Smooth muscle cell (in vitro differentiated cells): ENCODE data around the gene ATG2A. TPM values are rescaled to one million over a fixed set of nuclear protein-coding genes. Genes with fewer than 3 reads are reported as not detected.
A peak's percentile ranks its signal among the peaks of the same experiment; 100 is the strongest.

Source experiments
- DNase-seq: peaks from one replicate; lab custom pipeline; 2025; ENCODE audit not compliant: unreplicated experiment; lab: John Stamatoyannopoulos, UW
- H2AFZ ChIP-seq: fragments of 200-600 bp; sonication (generic); 2 replicates; pipeline ENCODE4 v1.6.0; 2016; ENCODE audit warnings: antibody characterized with exemption, low read depth, mild to moderate bottlenecking
- H3F3A ChIP-seq: fragments of 200-600 bp; sonication (generic); 2 replicates; pipeline ENCODE4 v1.6.0; 2017; ENCODE audit warnings: antibody characterized with exemption, low read depth
- H3K27ac ChIP-seq: fragments of 200-600 bp; sonication (generic); 2 replicates; pipeline ENCODE4 v1.5.1; 2016; ENCODE audit warnings: low read depth, mild to moderate bottlenecking
- H3K27me3 ChIP-seq: fragments of 200-600 bp; sonication (generic); 2 replicates; pipeline ENCODE4 v1.6.1; 2016; ENCODE audit warnings: low read depth, mild to moderate bottlenecking
- H3K36me3 ChIP-seq: fragments of 200-600 bp; sonication (generic); 2 replicates; pipeline ENCODE4 v1.5.1; 2016; ENCODE audit warnings: low read depth
- H3K4me1 ChIP-seq: fragments of 200-600 bp; sonication (generic); 2 replicates; pipeline ENCODE4 v1.5.1; 2016; ENCODE audit warnings: low read depth
- H3K4me2 ChIP-seq: fragments of 200-600 bp; sonication (generic); 2 replicates; pipeline ENCODE4 v1.6.0; 2016; ENCODE audit warnings: mild to moderate bottlenecking
- H3K4me3 ChIP-seq: fragments of 200-600 bp; sonication (generic); 2 replicates; pipeline ENCODE4 v1.5.1; 2016; ENCODE audit warnings: mild to moderate bottlenecking
- H3K79me2 ChIP-seq: fragments of 200-600 bp; sonication (generic); 2 replicates; pipeline ENCODE4 v1.6.0; 2016; ENCODE audit warnings: low read depth, mild to moderate bottlenecking
- H3K9ac ChIP-seq: fragments of 200-600 bp; sonication (generic); 2 replicates; pipeline ENCODE4 v1.6.0; 2016; ENCODE audit warnings: low read depth
- H3K9me3 ChIP-seq: fragments of 200-600 bp; sonication (generic); replicated peaks from 2 replicates; pipeline ENCODE4 v1.5.1; 2016; ENCODE audit warnings: low read depth
- H4K20me1 ChIP-seq: fragments of 200-600 bp; sonication (generic); 2 replicates; pipeline ENCODE4 v1.6.0; 2016; ENCODE audit warnings: low read depth
- CTCF ChIP-seq: fragments of 200-600 bp; sonication (generic); IDR thresholded peaks from 2 replicates; pipeline ENCODE4 v1.5.1; 2017; ENCODE audit warnings: borderline replicate concordance, mild to moderate bottlenecking, antibody characterized with exemption; ENCODE audit not compliant: insufficient read depth, poor library complexity, severe bottlenecking
- WGBS: methylation state at CpG from one replicate; pipeline ENCODE4 v1.1.7; 2016; ENCODE audit warnings: low lambda C conversion rate; 5-methylcytosine and 5-hydroxymethylcytosine counted together
- polyA plus RNA-seq: library from polyadenylated mRNA; unstranded; fragments of >200 nt; fragmentation: Nextera tagmentation; extraction: Ambion mirVana; gene quantifications from 2 replicates; pipeline ENCODE4 v1.2.1, GENCODE V29; 2016
- total RNA-seq: library from RNA; depleted of rRNA; stranded (reverse); fragments of >200 nt; gene quantifications from 2 replicates; pipeline ENCODE4 v1.2.3, GENCODE V29; 2014

The ATG2A gene
- total and polyA plus RNA-seq, 2 experiments from 2014 or later: 4.9 to 6.2 TPM

GRCh38 chr11:64854534-64855502 lies 62.2 kb downstream of the ATG2A start:
- Histone ChIP-seq H3K27me3 (no peaks in the 10 kb centered on the region), H3K4me3 (no peak overlapping the region), H3F3A (peaks cover 16% of the 10 kb centered on the region), H3K9ac (peak overlapping the region; percentile 50), H2AFZ (no peak overlapping the region), H3K36me3 (no peaks in the 10 kb centered on the region), H3K9me3 (no peaks in the 10 kb centered on the region), H3K4me1 (no peaks in the 10 kb centered on the region), H3K4me2 (peak overlapping the region; percentile 53), H3K79me2 (peaks cover 21% of the 10 kb centered on the region), H3K27ac (peak overlapping the region; percentile 82), H4K20me1 (peaks cover 18% of the 10 kb centered on the region)
- DNase-seq: peak; percentile 55
- no peak for TF ChIP-seq CTCF
- WGBS: 73% methylated on average over 45 of the region's 45 CpGs

GRCh38 chr11:64854157-64854533 lies 62.9 kb downstream of the ATG2A start:
- TF ChIP-seq CTCF: no peak
- peaks cover 14% of the 10 kb centered on the region for H3K79me2 ChIP-seq
- H3K4me1 ChIP-seq: no peaks in the 10 kb centered on the region
- no peaks in the 10 kb centered on the region for H3K36me3 ChIP-seq
- no peak overlapping the region for H2AFZ ChIP-seq
- peak overlapping the region; percentile 53 for H3K4me2 ChIP-seq
- H4K20me1 ChIP-seq: peaks cover 18% of the 10 kb centered on the region
- DNase-seq: no peak
- H3K4me3 ChIP-seq: no peak overlapping the region
- H3K9ac ChIP-seq: no peak overlapping the region
- peaks cover 16% of the 10 kb centered on the region for H3F3A ChIP-seq
- H3K27me3 ChIP-seq: no peaks in the 10 kb centered on the region
- no peaks in the 10 kb centered on the region for H3K9me3 ChIP-seq
- H3K27ac ChIP-seq: peak overlapping the region; percentile 82
- WGBS: 98% methylated on average over 25 of the region's 25 CpGs

GRCh38 chr11:64853709-64854108 lies 63.3 kb downstream of the ATG2A start:
- peaks cover 18% of the 10 kb centered on the region for H4K20me1 ChIP-seq
- H3K27me3 ChIP-seq: no peaks in the 10 kb centered on the region
- no peaks in the 10 kb centered on the region for H3K36me3 ChIP-seq
- no peak overlapping the region for H2AFZ ChIP-seq
- 90% methylated on average over 26 of the region's 27 CpGs for WGBS
- peak overlapping the region; percentile 2 for H3K27ac ChIP-seq
- H3F3A ChIP-seq: peaks cover 16% of the 10 kb centered on the region
- H3K4me1 ChIP-seq: no peaks in the 10 kb centered on the region
- H3K79me2 ChIP-seq: peaks cover 11% of the 10 kb centered on the region
- H3K4me3 ChIP-seq: no peak overlapping the region
- H3K9ac ChIP-seq: no peak overlapping the region
- no peak overlapping the region for H3K4me2 ChIP-seq
- DNase-seq: no peak
- no peak for TF ChIP-seq CTCF
- H3K9me3 ChIP-seq: no peaks in the 10 kb centered on the region
